ENCODE results near the gene FHOD3.
"Not testable (repeated sequence)": the region's sequence is repeated elsewhere in the genome, so short reads cannot be mapped to it uniquely, and the experiment has no call there.

DNA sequence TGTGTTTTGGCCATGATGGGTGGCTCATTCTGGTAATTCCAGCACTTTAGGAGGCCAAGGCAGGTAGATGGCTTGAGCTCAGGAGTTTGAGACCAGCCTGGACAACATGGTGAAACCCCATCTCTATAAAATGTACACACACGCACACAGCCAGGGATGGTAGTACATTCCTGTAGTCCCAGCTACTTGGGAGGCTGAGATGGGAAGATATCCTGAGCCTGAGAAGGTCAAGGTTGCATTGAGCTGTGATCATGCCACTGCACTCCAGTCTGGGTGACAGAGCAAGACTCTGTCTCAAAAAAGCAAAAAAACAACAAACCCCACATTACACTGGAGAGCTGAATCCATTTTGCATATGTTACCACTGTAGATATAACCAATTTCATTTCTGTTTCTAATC is 423.8 kb downstream of the FHOD3 start:
- not testable (repeated sequence) for TF ChIP-seq CTCF (conservative IDR thresholded peaks at IDR 0.05; ENCODE audit: low read depth, low read length); EZH2 (IDR thresholded peaks at IDR 0.05; ENCODE audit: borderline replicate concordance, low read depth, low read length, poor library complexity, severe bottlenecking)

Data from A673 (cell line).